HG02610 (cell line): ENCODE data around the gene TPRG1L.

Source experiments
- ATAC-seq: cut with Tn5 transposase; IDR thresholded peaks from one replicate; pipeline ENCODE4 v1.9.1; 2021; ENCODE audit warnings: mild to moderate bottlenecking, moderate library complexity; ENCODE audit not compliant: unreplicated experiment

TPRG1L gene

DNA sequence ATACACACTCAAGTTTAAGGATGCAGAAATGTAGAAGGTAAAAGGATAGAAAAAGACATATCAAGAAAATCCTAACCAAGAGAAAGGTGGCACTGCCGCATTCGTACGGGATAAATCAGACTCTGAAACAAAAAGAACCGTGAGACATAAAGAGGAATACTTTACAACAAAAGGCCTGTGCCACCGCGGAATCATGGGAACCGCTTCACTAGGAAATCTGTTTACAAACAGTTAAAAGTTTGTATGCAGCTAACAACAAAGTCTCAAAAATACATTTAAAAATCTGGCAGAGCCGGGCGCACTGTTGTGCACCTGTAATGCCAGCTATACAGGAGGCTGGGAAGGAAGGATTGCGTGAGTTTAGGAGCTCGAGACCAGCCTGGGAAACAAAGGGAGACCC is 17.0 kb downstream of the TPRG1L start:
- ATAC-seq, result no peak

GRCh38 chr1:3642919-3643675 is 18.3 kb downstream of the TPRG1L start:
- ATAC-seq, result no peak

DNA sequence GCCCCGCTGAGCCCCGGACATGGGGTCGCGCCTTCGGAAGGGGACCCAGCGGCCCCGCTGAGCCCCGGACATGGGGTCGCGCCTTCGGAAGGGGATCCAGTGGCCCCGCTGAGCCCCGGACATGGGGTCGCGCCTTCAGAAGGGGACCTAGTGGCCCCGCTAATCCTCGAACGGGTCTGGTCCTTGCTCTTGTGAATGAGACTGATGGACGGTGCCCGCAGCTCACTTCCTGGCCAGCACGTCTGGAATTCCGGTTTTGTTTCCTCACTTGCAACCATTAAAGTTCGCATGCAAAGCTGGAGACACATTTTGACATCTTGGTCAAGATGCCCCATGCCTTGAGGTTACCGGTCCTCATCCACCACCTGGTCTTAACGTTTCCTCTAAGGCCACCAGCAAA is 19.5 kb downstream of the TPRG1L start:
- ATAC-seq, result no peak

- ATAC-seq, result no peak
These were observed 20.4 kb downstream of the TPRG1L start for GRCh38 chr1:3645247-3645646.

- ATAC-seq, result no peak
These were observed 21.0 kb downstream of the TPRG1L start for GRCh38 chr1:3645666-3646355.

GRCh38 chr1:3646596-3646995 is 21.8 kb downstream of the TPRG1L start:
- ATAC-seq, result no peak

- peak; percentile 80 for ATAC-seq
These were observed 24.8 kb downstream of the TPRG1L start, which contains the start of gene WRAP73 for GRCh38 chr1:3649342-3650247. WRAP73 (minus strand) TSS chr1:3650103; CDS start chr1:3649999, 104 bp downstream.

GRCh38 chr1:3650248-3651025 is 25.6 kb downstream of the TPRG1L start:
- no peak for ATAC-seq

DNA sequence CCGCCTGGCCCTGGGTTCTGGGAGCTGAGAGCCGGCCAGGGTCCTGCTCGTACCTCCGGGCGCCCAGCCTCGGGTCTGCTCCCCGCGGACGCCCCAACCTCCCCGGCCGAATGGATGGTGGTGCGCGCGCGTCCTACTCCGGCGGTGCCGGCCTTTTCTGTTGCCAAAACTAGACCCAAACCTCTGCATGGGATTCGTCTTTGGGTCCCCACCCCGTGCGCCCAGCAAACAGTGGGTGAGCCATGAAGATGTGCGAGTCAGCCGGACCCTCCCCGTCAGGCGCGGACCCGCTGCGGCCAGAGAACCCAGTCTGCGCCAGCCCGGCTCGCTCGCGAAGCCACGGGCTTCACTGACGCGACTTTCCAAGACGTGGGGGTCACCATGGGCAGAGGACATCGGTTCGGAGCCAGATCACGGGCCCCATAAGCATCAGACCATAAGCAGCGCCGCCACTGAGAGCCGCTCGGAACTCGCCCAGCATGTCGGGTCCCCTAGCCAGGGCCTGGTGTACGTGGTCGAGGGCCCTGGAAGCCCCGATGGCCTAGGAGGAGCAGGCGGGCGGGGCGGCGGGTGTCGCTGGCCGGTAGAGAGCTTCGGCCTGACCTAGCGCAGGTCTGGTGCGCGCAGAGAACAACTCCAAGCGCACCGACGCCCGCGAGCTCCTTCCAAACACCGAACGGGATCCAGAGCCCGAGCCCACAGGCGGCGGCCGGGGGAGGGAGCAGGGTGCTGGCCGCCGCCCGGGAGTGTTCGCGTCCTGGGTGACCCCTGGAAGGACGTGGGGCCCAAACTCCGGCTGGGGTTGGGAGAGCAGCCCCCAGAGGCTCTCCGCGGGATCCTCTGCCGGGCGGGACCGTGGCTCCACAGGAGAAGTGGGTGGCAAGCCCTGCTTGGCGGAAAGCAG is 26.5 kb downstream of the TPRG1L start:
- no peak for ATAC-seq

DNA sequence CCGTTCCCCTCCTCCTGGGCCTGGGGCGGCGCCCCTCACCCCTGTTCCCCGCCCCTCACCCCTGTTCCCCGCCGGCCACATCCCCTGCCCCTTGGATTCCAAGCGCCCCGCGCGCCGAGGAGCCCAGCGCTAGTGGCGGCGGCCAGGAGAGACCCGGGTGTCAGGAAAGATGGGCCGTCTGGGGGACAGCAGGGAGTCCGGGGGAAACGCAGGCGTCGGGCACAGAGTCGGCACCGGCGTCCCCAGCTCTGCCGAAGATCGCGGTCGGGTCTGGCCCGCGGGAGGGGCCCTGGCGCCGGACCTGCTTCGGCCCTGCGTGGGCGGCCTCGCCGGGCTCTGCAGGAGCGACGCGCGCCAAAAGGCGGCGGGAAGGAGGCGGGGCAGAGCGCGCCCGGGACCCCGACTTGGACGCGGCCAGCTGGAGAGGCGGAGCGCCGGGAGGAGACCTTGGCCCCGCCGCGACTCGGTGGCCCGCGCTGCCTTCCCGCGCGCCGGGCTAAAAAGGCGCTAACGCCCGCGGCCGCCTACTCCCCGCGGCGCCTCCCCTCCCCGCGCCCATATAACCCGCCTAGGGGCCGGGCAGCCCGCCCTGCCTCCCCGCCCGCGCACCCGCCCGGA is 27.2 kb downstream of the TPRG1L start, which contains the start of gene TP73:
TSS of gene TP73 (plus strand) at position 587 of the 618 bp plus-strand sequence. CDS start 29,850 bp downstream, outside the sequence.
- ATAC-seq, result no peak

- no peak for ATAC-seq
These were observed 27.9 kb downstream of the TPRG1L start for GRCh38 chr1:3652548-3653285.

DNA sequence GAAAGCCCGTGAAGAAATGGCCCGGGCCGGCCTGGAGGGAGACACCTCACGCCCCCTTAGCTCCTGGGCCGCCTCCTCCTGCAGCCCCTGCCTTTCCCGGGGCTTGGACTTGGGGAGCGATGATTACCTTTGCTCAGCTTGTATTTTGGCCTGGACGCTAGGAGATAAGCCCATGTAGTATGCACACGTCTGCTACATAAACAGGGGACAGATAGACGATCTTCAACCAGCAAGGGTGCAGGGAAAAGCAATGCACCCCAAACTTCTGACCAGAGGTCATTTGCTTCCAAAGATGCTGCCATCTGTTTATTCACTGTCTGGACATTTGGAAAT is 28.4 kb downstream of the TPRG1L start:
- no peak for ATAC-seq

DNA sequence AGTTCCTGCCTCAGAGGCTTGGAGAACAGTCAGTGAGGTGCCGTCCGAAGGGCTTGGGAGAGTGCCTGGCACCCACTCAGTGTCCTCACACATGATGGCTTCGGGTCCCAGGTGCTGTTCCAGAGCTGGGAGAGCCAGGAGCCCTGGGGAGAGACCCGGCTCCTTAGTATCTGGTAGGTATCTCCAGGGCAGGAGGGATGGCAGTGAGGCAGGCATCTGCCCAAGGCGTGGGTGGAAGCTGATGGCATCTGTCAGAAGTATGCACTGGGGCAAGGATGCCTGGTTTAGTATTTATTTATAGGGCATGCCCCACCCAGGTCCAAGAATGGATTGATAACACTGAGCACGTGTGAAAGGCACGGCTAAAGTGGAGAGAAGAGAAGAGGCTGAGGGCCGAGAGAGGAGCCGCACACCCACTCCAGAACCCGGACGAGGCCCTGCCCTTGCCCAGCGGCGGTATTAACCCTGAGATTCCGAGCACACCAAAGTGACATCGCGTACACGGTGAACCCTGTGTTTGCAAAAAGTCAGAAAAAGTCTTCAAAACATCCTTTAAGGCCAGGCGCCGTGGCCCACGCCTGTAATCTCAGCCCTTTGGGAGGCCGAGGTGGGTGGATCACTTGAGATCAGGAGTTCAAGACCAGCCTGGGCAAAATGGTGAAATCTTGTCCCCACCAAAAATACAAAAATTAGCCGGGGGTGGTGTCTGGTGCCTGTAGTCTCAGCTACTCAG is 29.9 kb downstream of the TPRG1L start:
- ATAC-seq, result no peak

GRCh38 chr1:3656450-3657095 is 31.8 kb downstream of the TPRG1L start:
- ATAC-seq, result peak; percentile 53

DNA sequence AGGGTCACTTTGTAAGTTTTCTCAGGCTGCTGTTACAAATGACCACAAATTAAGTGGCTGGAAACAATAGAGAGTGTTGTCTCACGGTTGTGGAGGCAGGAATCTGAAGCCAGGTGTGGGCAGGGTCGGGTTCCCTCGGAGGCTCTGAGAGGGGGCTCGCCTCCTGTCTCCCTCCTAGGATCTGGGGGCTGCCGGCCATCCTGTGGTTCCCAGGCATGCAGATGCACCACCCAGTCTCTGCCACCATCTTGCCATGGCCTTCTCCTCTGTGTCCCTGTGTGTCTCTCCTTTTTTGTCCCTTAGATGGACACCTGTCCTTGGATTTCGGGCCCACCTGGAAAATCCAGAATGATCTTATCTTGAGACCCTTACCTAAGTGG is 32.3 kb downstream of the TPRG1L start:
- ATAC-seq, result peak; percentile 20

DNA sequence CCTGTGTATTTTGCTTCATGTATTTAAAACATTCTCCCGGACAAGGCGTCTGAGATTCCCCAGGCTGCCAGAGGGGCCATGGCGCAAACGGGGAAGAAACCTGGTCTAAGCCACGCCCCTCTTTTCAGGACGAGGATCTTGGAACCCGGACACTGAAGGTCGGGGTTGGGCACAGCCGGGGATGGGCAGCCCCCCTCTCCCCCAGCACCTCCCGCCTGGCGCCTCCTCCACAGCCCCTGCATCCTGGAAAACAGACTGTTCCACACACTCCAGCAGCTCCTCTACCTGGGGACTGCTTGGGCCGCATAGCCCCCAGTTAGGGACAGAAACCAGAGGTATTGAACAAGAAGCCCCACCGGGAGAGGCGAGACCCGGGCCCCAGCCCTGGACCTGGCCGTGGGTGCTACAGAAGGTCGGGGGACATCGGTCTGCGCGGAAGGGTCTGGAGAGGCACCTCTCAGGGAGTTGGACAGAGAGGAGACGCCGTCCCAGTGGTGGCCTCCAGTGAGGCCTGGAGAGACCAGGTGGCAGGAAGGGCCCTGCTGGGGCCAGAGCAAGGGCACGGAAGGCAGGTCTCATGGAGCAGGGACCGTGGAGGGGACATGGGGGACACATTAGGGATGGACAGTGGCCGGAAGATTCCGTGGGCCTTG is 32.9 kb downstream of the TPRG1L start:
- ATAC-seq, result no peak

DNA sequence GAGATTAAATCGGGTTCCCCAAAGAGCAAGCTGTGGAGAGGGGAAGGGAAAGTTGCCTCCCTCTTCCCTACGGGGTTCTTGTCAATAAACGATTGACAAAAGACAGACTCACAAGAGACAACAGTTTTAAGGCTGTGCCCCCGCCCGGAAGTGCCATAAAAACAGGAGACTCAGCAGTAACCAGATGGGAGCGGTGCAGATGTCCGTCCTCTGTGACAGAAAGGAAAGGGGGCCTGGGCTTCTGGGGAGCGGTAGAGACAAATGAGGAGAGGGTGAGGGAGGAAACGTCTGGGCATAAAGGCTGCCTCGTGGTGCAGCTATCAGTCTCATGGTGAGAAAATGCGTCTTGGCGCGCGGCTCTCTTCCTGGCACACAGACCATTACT is 33.4 kb downstream of the TPRG1L start:
- no peak for ATAC-seq
